CD4-positive, alpha-beta T cell (primary cell): Measurements from ENCODE around the gene SLC2A1. TPM values are rescaled to one million over a fixed set of nuclear protein-coding genes. Genes with fewer than 3 reads are reported as not detected.

Source experiments
- ATAC-seq: fragments of 200-7000 bp; cut with Tn5 transposase; one replicate; pipeline ENCODE4 v1.10.0; 2022; ENCODE audit warnings: mild to moderate bottlenecking; ENCODE audit not compliant: poor library complexity
- CTCF ChIA-PET: fragments of 350-600 bp; sonication (Branson Sonifier 250); formaldehyde crosslinking; loops from one replicate; lab custom pipeline; 2021; ENCODE audit warnings: antibody characterized with exemption, inconsistent platforms; lab: Charles Lee
- POLR2A ChIA-PET: fragments of 350-600 bp; sonication (Branson Sonifier 250); formaldehyde crosslinking; loops from one replicate; lab custom pipeline; 2021; ENCODE audit warnings: antibody characterized with exemption, inconsistent platforms; lab: Charles Lee
- DNase-seq, 14 experiments: peaks; one replicate each; pipeline ENCODE4 v3.0.0-alpha.2; 2013 to 2020; ENCODE audit warnings: mixed read lengths in 2 of 14
- H3K27ac ChIP-seq, 2 donors: one replicate each; pipeline versions ENCODE4 v1.5.1 to v1.7.0; 2013; ENCODE audit warnings: low read length in 2 of 2, low read depth in 1 of 2, mild to moderate bottlenecking in 1 of 2
- H3K27me3 ChIP-seq, 2 experiments: 1 replicate in 1 of 2; 2 replicates in 1 of 2; pipeline versions ENCODE4 v1.6.1 to v1.7.0; 2013; ENCODE audit warnings: low read length in 2 of 2, control low read depth in 1 of 2, mild to moderate bottlenecking in 1 of 2, moderate library complexity in 1 of 2; ENCODE audit not compliant: insufficient read depth in 2 of 2, control insufficient read depth in 1 of 2
- H3K36me3 ChIP-seq: one replicate; pipeline ENCODE4 v1.6.1; 2013; ENCODE audit warnings: low read length, control low read depth; ENCODE audit not compliant: insufficient read depth
- H3K4me1 ChIP-seq: one replicate; pipeline ENCODE4 v1.6.1; 2013; ENCODE audit warnings: low read length, control low read depth; ENCODE audit not compliant: insufficient read depth
- H3K4me3 ChIP-seq: one replicate; pipeline ENCODE4 v1.5.1; 2013; ENCODE audit warnings: mild to moderate bottlenecking, low read length, moderate library complexity
- H3K9me3 ChIP-seq, 2 experiments: 1 replicate in 1 of 2; 2 replicates in 1 of 2; pipeline versions ENCODE4 v1.6.1 to v1.7.0; 2013; ENCODE audit warnings: low read length in 2 of 2, mild to moderate bottlenecking in 2 of 2, control low read depth in 1 of 2, moderate library complexity in 1 of 2; ENCODE audit not compliant: control insufficient read depth in 1 of 2, insufficient read depth in 1 of 2
- H3K27ac Mint-ChIP-seq: one replicate; pipeline ENCODE4 v1.8.0; 2020; ENCODE audit warnings: mixed read lengths
- H3K27me3 Mint-ChIP-seq: one replicate; pipeline ENCODE4 v1.8.0; 2021; ENCODE audit warnings: mixed read lengths
- H3K36me3 Mint-ChIP-seq: one replicate; pipeline ENCODE4 v1.8.0; 2021; ENCODE audit warnings: low read depth, mixed read lengths
- H3K4me1 Mint-ChIP-seq: one replicate; pipeline ENCODE4 v1.8.0; 2021; ENCODE audit warnings: low read depth, mixed read lengths
- H3K4me3 Mint-ChIP-seq: one replicate; pipeline ENCODE4 v1.8.0; 2020; ENCODE audit warnings: mild to moderate bottlenecking, mixed read lengths
- H3K9me3 Mint-ChIP-seq: one replicate; pipeline ENCODE4 v1.8.0; 2020; ENCODE audit warnings: mixed read lengths
- intact Hi-C, 2 experiments: fragments of 100-400 bp; cut with DNase I in 1 of 2; cut with micrococcal nuclease in 1 of 2; formaldehyde crosslinking; loops; one replicate each; pipeline versions ENCODE4 v1.15.1 to v1.9.0; 2023 to 2025; cut with DNase I, micrococcal nuclease
- total RNA-seq, 174 experiments: library from RNA in 2 of 174; stranded (reverse) in 2 of 174; gene quantifications; one replicate each; pipeline ENCODE4 v1.2.3 and lab custom pipeline; 2021 to 2026
- TF ChIP-seq, protein P1 (sequence below): fragments of 200-600 bp; IDR thresholded peaks from one replicate; pipeline ENCODE4 v1.8.0; 2022; ENCODE audit warnings: antibody characterized with exemption, mild to moderate bottlenecking

The SLC2A1 gene
- total RNA-seq, 2 experiments from 2014 or later = 78.6 to 80.9 TPM

DNA sequence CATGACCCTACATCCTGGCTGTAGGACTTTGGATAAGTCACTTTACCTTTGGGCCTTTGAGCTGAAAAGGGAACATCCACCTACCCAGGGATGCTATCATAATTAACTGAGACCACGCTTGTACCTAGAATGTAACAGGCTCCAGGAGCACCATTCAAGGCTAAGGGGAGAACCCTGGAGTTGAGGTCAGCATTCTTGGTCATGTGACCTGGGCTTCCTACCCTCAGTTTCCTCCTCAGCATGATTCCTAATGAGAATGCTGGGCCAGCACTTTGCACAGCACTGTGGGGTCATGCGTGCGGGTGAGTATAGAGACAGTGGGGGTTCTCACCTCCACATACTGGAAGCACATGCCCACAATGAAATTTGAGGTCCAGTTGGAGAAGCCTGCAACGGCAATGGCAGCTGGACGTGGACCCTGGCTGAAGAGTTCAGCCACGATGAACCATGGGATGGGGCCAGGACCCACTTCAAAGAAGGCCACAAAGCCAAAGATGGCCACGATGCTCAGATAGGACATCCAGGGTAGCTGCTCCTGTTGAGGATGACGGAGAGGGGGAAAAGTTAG, 31.3 kb downstream of the SLC2A1 start:
- Histone ChIP-seq H3K4me3 (no peak overlapping the region), H3K27me3 (no peaks in the 10 kb centered on the region), H3K36me3 (peaks cover 51% of the 10 kb centered on the region), H3K27ac (no peak overlapping the region), H3K4me1 (peaks cover 49% of the 10 kb centered on the region), H3K9me3 (no peaks in the 10 kb centered on the region)
- no peaks in the 10 kb centered on the region for H3K27me3 Mint-ChIP-seq
- TF ChIP-seq, protein P1, sequence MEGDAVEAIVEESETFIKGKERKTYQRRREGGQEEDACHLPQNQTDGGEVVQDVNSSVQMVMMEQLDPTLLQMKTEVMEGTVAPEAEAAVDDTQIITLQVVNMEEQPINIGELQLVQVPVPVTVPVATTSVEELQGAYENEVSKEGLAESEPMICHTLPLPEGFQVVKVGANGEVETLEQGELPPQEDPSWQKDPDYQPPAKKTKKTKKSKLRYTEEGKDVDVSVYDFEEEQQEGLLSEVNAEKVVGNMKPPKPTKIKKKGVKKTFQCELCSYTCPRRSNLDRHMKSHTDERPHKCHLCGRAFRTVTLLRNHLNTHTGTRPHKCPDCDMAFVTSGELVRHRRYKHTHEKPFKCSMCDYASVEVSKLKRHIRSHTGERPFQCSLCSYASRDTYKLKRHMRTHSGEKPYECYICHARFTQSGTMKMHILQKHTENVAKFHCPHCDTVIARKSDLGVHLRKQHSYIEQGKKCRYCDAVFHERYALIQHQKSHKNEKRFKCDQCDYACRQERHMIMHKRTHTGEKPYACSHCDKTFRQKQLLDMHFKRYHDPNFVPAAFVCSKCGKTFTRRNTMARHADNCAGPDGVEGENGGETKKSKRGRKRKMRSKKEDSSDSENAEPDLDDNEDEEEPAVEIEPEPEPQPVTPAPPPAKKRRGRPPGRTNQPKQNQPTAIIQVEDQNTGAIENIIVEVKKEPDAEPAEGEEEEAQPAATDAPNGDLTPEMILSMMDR = no peak
- DNase-seq = peak in 1 of 14 experiments; percentile 6
- peaks cover 83% of the 10 kb centered on the region for H3K36me3 Mint-ChIP-seq
- H3K27ac Mint-ChIP-seq = peak overlapping the region; percentile 40
- H3K9me3 Mint-ChIP-seq = no peaks in the 10 kb centered on the region
- POLR2A ChIA-PET = interaction anchor here (0.6 to 1.3 kb wide), 3 partner anchors 25 to 146 kb away, joined by 3 to 4 read pairs (median 3); no protein-coding TSS in a partner anchor
- H3K4me1 Mint-ChIP-seq = peaks cover 66% of the 10 kb centered on the region
- intact Hi-C loops = loop anchor here in 1 of 2 experiments (5.0 kb wide), 1 partner anchor 245 kb away; the partner anchor contains the start of gene YBX1
- ATAC-seq = no peak
- H3K4me3 Mint-ChIP-seq = no peak overlapping the region
- CTCF ChIA-PET = no interaction called here

DNA sequence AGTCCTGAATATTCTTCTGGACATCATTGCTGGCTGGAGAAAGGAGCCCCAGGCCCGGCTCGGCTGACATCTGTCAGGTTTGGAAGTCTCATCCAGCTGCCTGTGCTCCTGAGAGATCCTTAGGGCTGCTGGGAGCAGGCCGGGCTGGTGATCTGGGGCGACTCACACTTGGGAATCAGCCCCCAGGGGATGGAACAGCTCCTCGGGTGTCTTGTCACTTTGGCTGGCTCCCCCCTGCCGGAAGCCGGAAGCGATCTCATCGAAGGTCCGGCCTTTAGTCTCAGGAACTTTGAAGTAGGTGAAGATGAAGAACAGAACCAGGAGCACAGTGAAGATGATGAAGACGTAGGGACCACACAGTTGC, 31.8 kb downstream of the SLC2A1 start:
- peaks cover 44% of the 10 kb centered on the region for H3K4me1 ChIP-seq
- ChIA-PET POLR2A (no interaction called here), CTCF (interaction anchor here (5.8 kb wide), 1 partner anchor 13 kb away, joined by 66 read pairs; no protein-coding TSS in a partner anchor)
- peaks cover 51% of the 10 kb centered on the region for H3K36me3 ChIP-seq
- no peaks in the 10 kb centered on the region for H3K27me3 ChIP-seq
- H3K27ac ChIP-seq = no peak overlapping the region
- TF ChIP-seq, protein P1 = no peak
- ATAC-seq = no peak
- no peaks in the 10 kb centered on the region for H3K9me3 ChIP-seq
- no peaks in the 10 kb centered on the region for H3K9me3 Mint-ChIP-seq
- intact Hi-C loops = loop anchor here in 1 of 2 experiments (5.0 kb wide), 1 partner anchor 245 kb away; the partner anchor contains the start of gene YBX1
- peak in 1 of 14 experiments; percentile 12 for DNase-seq
- H3K4me3 ChIP-seq = no peak overlapping the region
- H3K36me3 Mint-ChIP-seq = peaks cover 78% of the 10 kb centered on the region
- H3K27me3 Mint-ChIP-seq = no peaks in the 10 kb centered on the region
- H3K27ac Mint-ChIP-seq = no peak overlapping the region
- peaks cover 62% of the 10 kb centered on the region for H3K4me1 Mint-ChIP-seq
- no peak overlapping the region for H3K4me3 Mint-ChIP-seq

DNA sequence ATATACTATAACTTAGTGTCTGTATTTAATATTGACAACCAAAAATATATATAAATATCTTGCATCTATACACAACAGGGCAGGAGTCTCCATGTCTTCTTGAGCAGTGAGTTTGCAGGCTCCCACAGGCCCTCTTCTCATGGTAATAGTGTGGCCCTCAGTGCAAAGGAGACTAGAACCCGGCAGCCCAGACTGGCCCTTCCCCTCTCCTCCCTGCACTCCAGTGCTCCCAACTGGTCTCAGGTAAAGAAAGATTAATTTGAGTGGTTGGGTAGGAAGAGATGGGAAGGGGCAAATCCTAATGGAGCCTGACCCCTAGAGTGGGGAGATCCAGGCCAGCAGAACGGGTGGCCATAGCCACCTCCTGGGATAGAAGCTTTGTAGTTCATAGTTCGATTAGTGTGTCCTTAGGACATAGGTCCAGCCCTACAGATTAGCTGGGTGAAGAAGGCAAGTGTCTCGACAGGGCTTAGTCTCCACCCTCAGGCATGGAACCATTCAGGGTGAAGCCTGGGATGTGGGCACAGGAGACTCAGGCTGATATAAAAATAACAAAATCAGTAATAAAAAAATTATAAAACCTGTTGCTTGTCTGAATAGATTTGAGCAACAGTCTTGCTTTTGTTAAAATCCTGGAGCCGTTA, 32.3 kb downstream of the SLC2A1 start:
- Mint-ChIP-seq H3K36me3 (peaks cover 73% of the 10 kb centered on the region), H3K4me3 (no peak overlapping the region), H3K27me3 (no peaks in the 10 kb centered on the region), H3K9me3 (no peaks in the 10 kb centered on the region), H3K27ac (peak overlapping the region; percentile 84), H3K4me1 (peaks cover 56% of the 10 kb centered on the region)
- Histone ChIP-seq H3K27ac (no peak overlapping the region), H3K36me3 (peaks cover 51% of the 10 kb centered on the region), H3K27me3 (no peaks in the 10 kb centered on the region), H3K4me1 (peaks cover 39% of the 10 kb centered on the region), H3K4me3 (no peak overlapping the region), H3K9me3 (no peaks in the 10 kb centered on the region)
- POLR2A ChIA-PET = interaction anchor here (4.8 kb wide), 1 partner anchor 29 kb away, joined by 64 read pairs; no protein-coding TSS in a partner anchor
- TF ChIP-seq, protein P1 = no peak
- intact Hi-C loops = loop anchor here in 1 of 2 experiments (5.0 kb wide), 1 partner anchor 244 kb away; the partner anchor contains the start of gene YBX1
- no peak for ATAC-seq
- DNase-seq = no peak
- CTCF ChIA-PET = interaction anchor here (5.8 kb wide), 1 partner anchor 13 kb away, joined by 66 read pairs; no protein-coding TSS in a partner anchor
